A549 (cell line): Measurements from ENCODE around the gene IGFL3. TPM values are rescaled to one million over a fixed set of nuclear protein-coding genes. Genes with fewer than 3 reads are reported as not detected.
A peak's percentile ranks its signal among the peaks of the same experiment; 100 is the strongest.
"Not testable (repeated sequence)": the region's sequence is repeated elsewhere in the genome, so short reads cannot be mapped to it uniquely, and the experiment has no call there.

Experiments
- ATAC-seq, 2 experiments: fragments of 200-7000 bp in 1 of 2; fragments of >200 bp in 1 of 2; cut with Nextera tagmentation in 1 of 2; cut with Tn5 transposase in 1 of 2; 3 replicates each; pipeline versions ENCODE4 v1.8.0 to v1.9.1; 2018 to 2020; ENCODE audit warnings: mild to moderate bottlenecking in 1 of 2, moderate library complexity in 1 of 2
- CTCF ChIA-PET: fragments of 300-600 bp; sonication (Branson Sonifier 250); formaldehyde crosslinking; extraction: SDS; loops from one replicate; lab custom pipeline; 2021; ENCODE audit warnings: antibody characterized with exemption, inconsistent platforms; lab: Yijun Ruan, JAX
- POLR2A ChIA-PET: fragments of 350-600 bp; formaldehyde crosslinking; extraction: SDS; loops from one replicate; lab custom pipeline; 2021; ENCODE audit warnings: antibody characterized with exemption, inconsistent platforms; lab: Yijun Ruan, JAX
- DNase-seq, 2 experiments: peaks; one replicate each; pipeline versions ENCODE4 v3.0.0 to v3.0.0-alpha.2; 2011 to 2016; ENCODE audit warnings: low read depth in 1 of 2, low spot score in 1 of 2
- FAIRE-seq: peaks from 2 replicates; lab custom pipeline; 2011; peaks lifted over from hg19 to GRCh38; lab: Jason Lieb, UNC
- H3K27ac ChIP-seq, 2 experiments: fragments of >200 bp; sonication (Bioruptor Twin); formaldehyde crosslinking; 3 replicates each; pipeline ENCODE4 v1.5.1; 2016 to 2017
- H3K4me1 ChIP-seq: fragments of >200 bp; sonication (Bioruptor Twin); formaldehyde crosslinking; 3 replicates; pipeline ENCODE4 v1.6.1; 2016
- H3K4me2 ChIP-seq: fragments of >200 bp; sonication (Bioruptor Twin); formaldehyde crosslinking; 3 replicates; pipeline ENCODE4 v1.6.1; 2016
- H3K4me3 ChIP-seq: fragments of >200 bp; sonication (Bioruptor Twin); formaldehyde crosslinking; 3 replicates; pipeline ENCODE4 v1.5.1; 2016
- H3K9me3 ChIP-seq: fragments of >200 bp; sonication (Bioruptor Twin); formaldehyde crosslinking; 3 replicates; pipeline ENCODE4 v1.6.1; 2016
- CBX8 ChIP-seq: fragments of 200-600 bp; sonication (generic); IDR thresholded peaks from 2 replicates; pipeline ENCODE4 v1.6.1; 2016
- CHD4 ChIP-seq: fragments of 200-600 bp; sonication (generic); IDR thresholded peaks from 2 replicates; pipeline ENCODE4 v1.6.1; 2016; ENCODE audit warnings: antibody characterized with exemption, mild to moderate bottlenecking, borderline replicate concordance
- EHF ChIP-seq: fragments of 250-450 bp; sonication (Bioruptor Pico); IDR thresholded peaks from 2 replicates; pipeline ENCODE4 v1.5.0; 2020; ENCODE audit warnings: mild to moderate bottlenecking
- EHMT2 ChIP-seq: fragments of 200-600 bp; sonication (generic); IDR thresholded peaks from 2 replicates; pipeline ENCODE4 v1.6.1; 2016; ENCODE audit warnings: antibody characterized with exemption, low read depth, mild to moderate bottlenecking, moderate library complexity
- ESRRA ChIP-seq: fragments of 150-350 bp; IDR thresholded peaks from 2 replicates; pipeline ENCODE4 v1.6.1; 2014; ENCODE audit warnings: mild to moderate bottlenecking, low read length, borderline replicate concordance
- HDAC2 ChIP-seq: fragments of 200-600 bp; sonication (generic); IDR thresholded peaks from 2 replicates; pipeline ENCODE4 v1.6.1; 2016
- JUN ChIP-seq, 2 experiments: fragments of >200 bp; sonication (Bioruptor Twin); formaldehyde crosslinking; IDR thresholded peaks; 2 replicates in 1 of 2; 3 replicates in 1 of 2; pipeline ENCODE4 v1.6.1; 2016 to 2017
- KDM1A ChIP-seq: fragments of 200-600 bp; sonication (generic); IDR thresholded peaks from 2 replicates; pipeline ENCODE4 v1.6.1; 2016; ENCODE audit warnings: low read depth, mild to moderate bottlenecking
- MAFK ChIP-seq: fragments of 450-650 bp; IDR thresholded peaks from 2 replicates; pipeline ENCODE4 v1.6.1; 2014; ENCODE audit not compliant: partially characterized antibody
- MAZ ChIP-seq: fragments of 150-350 bp; IDR thresholded peaks from 2 replicates; pipeline ENCODE4 v1.6.1; 2014; ENCODE audit warnings: antibody characterized with exemption, low read depth, low read length, borderline replicate concordance
- MYC ChIP-seq: IDR thresholded peaks from 2 replicates; pipeline ENCODE4 v1.6.1; 2012; ENCODE audit warnings: mild to moderate bottlenecking, inconsistent platforms, low read length, improper control_type of control experiment, borderline replicate concordance
- NFE2L2 ChIP-seq: fragments of 150-350 bp; conservative IDR thresholded peaks from 2 replicates; pipeline ENCODE4 v1.6.1; 2014; ENCODE audit warnings: low read length
- PBX3 ChIP-seq: IDR thresholded peaks from 2 replicates; pipeline ENCODE4 v1.6.1; 2012
- POLR2A ChIP-seq: IDR thresholded peaks from 2 replicates; pipeline ENCODE4 v1.6.1; 2012; ENCODE audit warnings: mild to moderate bottlenecking, low read length
- RAD21 ChIP-seq, 2 experiments: fragments of >200 bp in 1 of 2; sonication (Bioruptor Twin) in 1 of 2; formaldehyde crosslinking in 1 of 2; IDR thresholded peaks in 1 of 2; conservative IDR thresholded peaks in 1 of 2; 2 replicates in 1 of 2; 3 replicates in 1 of 2; pipeline ENCODE4 v1.6.1; 2012 to 2018; ENCODE audit warnings: inconsistent platforms in 1 of 2
- RCOR1 ChIP-seq: fragments of 150-350 bp; IDR thresholded peaks from 2 replicates; pipeline ENCODE4 v1.6.1; 2014; ENCODE audit warnings: antibody characterized with exemption, low read length, low read depth
- TFCP2L1 ChIP-seq: fragments of 250-450 bp; sonication (Bioruptor Pico); IDR thresholded peaks from 2 replicates; pipeline ENCODE4 v1.5.0; 2021; ENCODE audit warnings: mild to moderate bottlenecking
- TP53 ChIP-seq: fragments of 250-450 bp; sonication (Bioruptor Pico); IDR thresholded peaks from 2 replicates; pipeline ENCODE4 v1.5.0; 2021; ENCODE audit warnings: mild to moderate bottlenecking, moderate library complexity
- ZC3H11A ChIP-seq: fragments of 450-650 bp; IDR thresholded peaks from 2 replicates; pipeline ENCODE4 v1.6.1; 2014; ENCODE audit warnings: antibody characterized with exemption, mild to moderate bottlenecking
- ZFP36 ChIP-seq: fragments of 450-650 bp; IDR thresholded peaks from 2 replicates; pipeline ENCODE4 v1.6.1; 2014; ENCODE audit warnings: borderline replicate concordance; ENCODE audit not compliant: partially characterized antibody
- ZNF302 ChIP-seq: fragments of 250-450 bp; sonication (Bioruptor Pico); IDR thresholded peaks from 2 replicates; pipeline ENCODE4 v1.9.0; 2021; ENCODE audit warnings: inconsistent platforms, mild to moderate bottlenecking, moderate library complexity
- WGBS: methylation state at CpG from one replicate; pipeline ENCODE4 v1.1.6; 2017; ENCODE audit errors: missing lambda C conversion rate; 5-methylcytosine and 5-hydroxymethylcytosine counted together
- polyA minus RNA-seq: library from RNA; depleted of rRNA, polyadenylated mRNA; stranded (reverse); fragments of >200 nt; gene quantifications from 2 replicates; pipeline ENCODE4 v1.2.3, GENCODE V29; 2011; rRNA and poly(A)+ RNA removed
- polyA plus RNA-seq, 4 experiments: library from polyadenylated mRNA; depleted of rRNA in 3 of 4; stranded (reverse); fragments of >200 nt; fragmentation: RNase III in 1 of 4; extraction: RNeasy Plus Mini Kit Qiagen cat#74134 plus additional on column Dnase treatment in 1 of 4; gene quantifications; 2 replicates in 3 of 4; 3 replicates in 1 of 4; pipeline ENCODE4 v1.2.3, GENCODE V29; 2011 to 2017
- TF ChIP-seq, protein P1 (sequence below): fragments of 200-600 bp; sonication (generic); IDR thresholded peaks from 2 replicates; pipeline ENCODE4 v1.6.1; 2016; ENCODE audit warnings: antibody characterized with exemption, mild to moderate bottlenecking, moderate library complexity

IGFL3 gene
- polyA plus RNA-seq (2011; rRNA removed) (0.16 TPM in 1 of 2 replicates, not detected in the other), polyA plus RNA-seq (2017; fragmentation: RNase III; extraction: RNeasy Plus Mini Kit Qiagen cat#74134 plus additional on column Dnase treatment) (0.44 to 1.1 TPM (median 0.66 TPM) in 3 replicates), polyA minus RNA-seq (not detected in 2 replicates)
- polyA plus RNA-seq (2012; cell fraction: cytosol; rRNA removed), result 0.07 and 0.18 TPM in 2 replicates
- polyA plus RNA-seq (2012; cell fraction: nucleus; rRNA removed), result 0.08 TPM in 1 of 2 replicates, not detected in the other

DNA sequence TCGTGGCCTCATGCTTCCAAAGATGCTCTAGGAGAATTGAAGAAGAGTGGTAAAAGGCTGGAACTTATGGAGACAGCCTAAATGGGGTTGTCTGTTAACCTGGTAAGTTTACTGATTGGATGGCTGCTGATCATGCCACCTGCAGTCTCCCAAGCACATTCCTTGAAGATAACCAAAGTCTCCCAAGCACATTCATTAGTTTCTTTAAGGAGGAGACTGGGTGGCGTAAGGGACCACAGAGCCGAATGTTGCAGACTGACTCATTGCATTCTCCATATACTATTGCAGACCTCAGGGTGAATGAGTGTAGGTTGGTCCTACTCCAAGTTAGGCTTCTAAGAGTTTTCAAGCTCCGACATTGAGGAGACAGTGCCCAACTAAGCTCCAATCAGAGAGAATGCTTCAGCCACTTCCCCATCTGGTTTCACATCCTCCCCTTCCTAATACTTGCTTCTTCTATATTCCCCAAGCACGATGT, at the start of gene IGFL3:
IGFL3 (minus strand) TSS at position 51 of the 478 bp plus-strand sequence; CDS start at position 12, 39 bp downstream.
- Histone ChIP-seq H3K27ac (no peak within 1 kb of the TSS), H3K4me3 (no peak within 1 kb of the TSS), H3K9me3 (no peaks in the 10 kb centered on the region), H3K4me2 (no peak within 1 kb of the TSS), H3K4me1 (no peaks in the 10 kb centered on the region)
- ChIA-PET CTCF (interaction anchor here (1.1 to 2.1 kb wide), 8 partner anchors 10 to 140 kb away, joined by 3 to 8 read pairs (median 4); no protein-coding TSS in a partner anchor), POLR2A (no interaction called here)
- TF ChIP-seq CBX8 (no peak), ESRRA (no peak)
- WGBS, result 61% methylated on average over 5 of the region's 5 CpGs
- FAIRE-seq (peak; percentile 74), DNase-seq (no peak), ATAC-seq (no peak; a peak in 1 of 6 replicates)

DNA sequence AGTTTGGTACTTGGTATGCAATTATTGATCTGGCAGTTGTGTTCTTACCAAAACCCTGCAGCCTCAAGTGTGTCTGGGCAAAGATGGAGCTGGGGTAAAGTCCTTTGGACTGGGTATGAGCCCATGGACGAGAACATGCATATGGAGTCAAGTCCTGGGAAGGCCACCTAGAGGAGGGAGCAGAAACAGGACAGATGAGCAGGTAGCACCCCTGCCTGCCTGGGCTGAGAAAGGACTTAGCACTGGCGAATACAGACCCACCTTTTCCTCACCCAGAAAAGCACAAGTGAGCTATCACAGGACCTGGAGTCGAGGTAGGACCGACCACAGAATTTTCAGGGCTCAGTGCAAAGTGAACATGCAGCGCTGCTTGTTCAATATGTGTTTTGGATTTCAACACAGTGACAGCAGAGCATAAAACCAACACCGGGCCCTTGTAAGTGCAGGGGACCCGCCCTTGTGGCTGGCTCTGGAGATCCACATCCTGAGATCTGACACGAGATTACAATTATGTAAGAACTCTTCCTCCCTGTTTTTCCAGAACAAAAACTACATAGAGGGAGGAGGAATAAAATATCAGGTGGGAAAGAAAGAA, 49.5 kb upstream of the IGFL3 start:
- no peak for FAIRE-seq

GRCh38 chr19:46162731-46163130, 38.2 kb upstream of the IGFL3 start:
- H3K27ac ChIP-seq, result no peak overlapping the region
- DNase-seq, result no peak
- H3K4me2 ChIP-seq, result no peak overlapping the region
- no peak overlapping the region for H3K4me3 ChIP-seq
- ChIA-PET CTCF (interaction anchor here (1.0 to 1.7 kb wide), 4 partner anchors 26 to 102 kb away, joined by 3 to 8 read pairs (median 4); no protein-coding TSS in a partner anchor), POLR2A (no interaction called here)
- FAIRE-seq, result peak; percentile 13
- TF ChIP-seq JUN (IDR thresholded peaks at IDR 0.05) (no peak), RCOR1 (no peak), ZC3H11A (no peak), EHMT2 (no peak), CHD4 (no peak), MAFK (no peak), MYC (no peak), PBX3 (no peak), KDM1A (no peak), ZFP36 (no peak), POLR2A (no peak)
- ATAC-seq, result no peak
- H3K9me3 ChIP-seq, result peaks cover 20% of the 10 kb centered on the region
- WGBS, result 42% methylated on average over 3 of the region's 3 CpGs
- H3K4me1 ChIP-seq, result peaks cover 7% of the 10 kb centered on the region; the same call in 1 of the 3 replicates

More for the DNA sequence above, 49.5 kb upstream of the IGFL3 start:
- ATAC-seq (peak; percentile 52 to 70; a peak in 4 of 6 replicates), DNase-seq (no peak)
- Histone ChIP-seq H3K4me1 (peaks cover 1% of the 10 kb centered on the region; the same call in 1 of the 3 replicates), H3K27ac (no peak overlapping the region), H3K9me3 (no peaks in the 10 kb centered on the region), H3K4me3 (no peak overlapping the region), H3K4me2 (no peak overlapping the region)
- ChIA-PET POLR2A (no interaction called here), CTCF (interaction anchor here (0.9 to 5.1 kb wide), 8 partner anchors 10 to 145 kb away, joined by 3 to 26 read pairs (median 4); no protein-coding TSS in a partner anchor)
- WGBS, result 43% methylated on average over 8 of the region's 8 CpGs
- no peak for TF ChIP-seq CBX8
- no peak for TF ChIP-seq ZFP36
- TF ChIP-seq RAD21 (conservative IDR thresholded peaks at IDR 0.05 in 1 of 2, IDR thresholded peaks at IDR 0.05 in 1 of 2), result no peak
- TF ChIP-seq NFE2L2, result no peak
- TF ChIP-seq ZNF302 (CRISPR knock-in tag), result no peak
- no peak for TF ChIP-seq MAFK
- no peak for TF ChIP-seq ESRRA
- TF ChIP-seq EHF (CRISPR knock-in tag), result no peak
- TF ChIP-seq, protein P1, sequence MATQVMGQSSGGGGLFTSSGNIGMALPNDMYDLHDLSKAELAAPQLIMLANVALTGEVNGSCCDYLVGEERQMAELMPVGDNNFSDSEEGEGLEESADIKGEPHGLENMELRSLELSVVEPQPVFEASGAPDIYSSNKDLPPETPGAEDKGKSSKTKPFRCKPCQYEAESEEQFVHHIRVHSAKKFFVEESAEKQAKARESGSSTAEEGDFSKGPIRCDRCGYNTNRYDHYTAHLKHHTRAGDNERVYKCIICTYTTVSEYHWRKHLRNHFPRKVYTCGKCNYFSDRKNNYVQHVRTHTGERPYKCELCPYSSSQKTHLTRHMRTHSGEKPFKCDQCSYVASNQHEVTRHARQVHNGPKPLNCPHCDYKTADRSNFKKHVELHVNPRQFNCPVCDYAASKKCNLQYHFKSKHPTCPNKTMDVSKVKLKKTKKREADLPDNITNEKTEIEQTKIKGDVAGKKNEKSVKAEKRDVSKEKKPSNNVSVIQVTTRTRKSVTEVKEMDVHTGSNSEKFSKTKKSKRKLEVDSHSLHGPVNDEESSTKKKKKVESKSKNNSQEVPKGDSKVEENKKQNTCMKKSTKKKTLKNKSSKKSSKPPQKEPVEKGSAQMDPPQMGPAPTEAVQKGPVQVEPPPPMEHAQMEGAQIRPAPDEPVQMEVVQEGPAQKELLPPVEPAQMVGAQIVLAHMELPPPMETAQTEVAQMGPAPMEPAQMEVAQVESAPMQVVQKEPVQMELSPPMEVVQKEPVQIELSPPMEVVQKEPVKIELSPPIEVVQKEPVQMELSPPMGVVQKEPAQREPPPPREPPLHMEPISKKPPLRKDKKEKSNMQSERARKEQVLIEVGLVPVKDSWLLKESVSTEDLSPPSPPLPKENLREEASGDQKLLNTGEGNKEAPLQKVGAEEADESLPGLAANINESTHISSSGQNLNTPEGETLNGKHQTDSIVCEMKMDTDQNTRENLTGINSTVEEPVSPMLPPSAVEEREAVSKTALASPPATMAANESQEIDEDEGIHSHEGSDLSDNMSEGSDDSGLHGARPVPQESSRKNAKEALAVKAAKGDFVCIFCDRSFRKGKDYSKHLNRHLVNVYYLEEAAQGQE, result no peak
- no peak for TF ChIP-seq HDAC2
- no peak for TF ChIP-seq MAZ
- TF ChIP-seq TFCP2L1 (CRISPR knock-in tag), result no peak
- no peak for TF ChIP-seq JUN (IDR thresholded peaks at IDR 0.05)
- TF ChIP-seq TP53 (CRISPR knock-in tag), result no peak
- no peak for TF ChIP-seq MYC

DNA sequence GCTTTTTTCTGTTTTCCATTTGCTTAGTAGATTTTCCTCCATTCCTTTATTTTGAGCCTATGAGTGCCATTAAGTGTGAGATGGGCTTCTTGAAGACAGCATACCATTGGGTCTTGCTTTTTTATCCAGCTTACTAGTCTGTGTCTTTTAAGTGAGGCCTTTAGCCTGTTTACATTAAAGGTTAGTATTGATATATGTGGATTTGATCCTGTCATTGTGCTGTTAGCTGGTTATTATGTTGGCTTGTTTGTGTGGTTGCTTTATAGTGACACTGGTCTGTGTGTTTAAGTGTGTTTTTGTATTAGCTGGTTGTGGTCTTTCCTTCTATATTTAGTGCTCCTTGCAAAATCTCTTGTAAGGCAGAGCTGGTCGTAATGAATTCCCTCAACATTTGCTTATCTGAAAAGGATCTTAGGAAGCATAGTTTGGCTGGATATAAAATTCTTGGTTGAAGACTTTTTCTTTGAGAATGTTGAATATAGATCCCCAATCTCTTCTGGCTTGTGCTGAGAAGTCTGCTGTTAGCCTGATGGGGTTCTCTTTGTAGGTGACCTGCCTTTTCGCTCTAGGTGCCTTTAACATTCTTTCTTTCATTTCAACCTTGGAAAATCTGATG, 37.3 kb upstream of the IGFL3 start:
- WGBS, result 26% methylated on average over 2 of the region's 2 CpGs
- DNase-seq, H3K4me1 ChIP-seq, H3K4me2 ChIP-seq, POLR2A ChIA-PET, H3K27ac ChIP-seq, H3K4me3 ChIP-seq, ATAC-seq: not testable (repeated sequence)
- FAIRE-seq, result peak; percentile 72
- H3K9me3 ChIP-seq, result peaks cover 20% of the 10 kb centered on the region
- CTCF ChIA-PET, result interaction anchor here (1.7 kb wide), 1 partner anchor 27 kb away, joined by 8 read pairs; no protein-coding TSS in a partner anchor
